Neural progenitor cell (in vitro differentiated cells): ENCODE measurements around the gene TBC1D10A. TPM values are rescaled to one million over a fixed set of nuclear protein-coding genes. Genes with fewer than 3 reads are reported as not detected.

Source experiments
- DNase-seq: peaks from one replicate; pipeline ENCODE4 v3.0.0-alpha.2; 2016; ENCODE audit warnings: low spot score
- H2AFZ ChIP-seq: fragments of 200-600 bp; sonication (generic); replicated peaks from 2 replicates; pipeline ENCODE4 v1.6.1; 2016; ENCODE audit warnings: antibody characterized with exemption
- H3F3A ChIP-seq: fragments of 200-600 bp; sonication (generic); 2 replicates; pipeline ENCODE4 v1.6.1; 2016; ENCODE audit warnings: antibody characterized with exemption, low read depth
- H3K27ac ChIP-seq: fragments of 200-600 bp; sonication (generic); 2 replicates; pipeline ENCODE4 v1.5.1; 2016; ENCODE audit warnings: mild to moderate bottlenecking
- H3K27me3 ChIP-seq: fragments of 200-600 bp; sonication (generic); 2 replicates; pipeline ENCODE4 v1.6.1; 2016; ENCODE audit warnings: mild to moderate bottlenecking, moderate library complexity
- H3K36me3 ChIP-seq: fragments of 200-600 bp; sonication (generic); 2 replicates; pipeline ENCODE4 v1.5.1; 2016
- H3K4me1 ChIP-seq: fragments of 200-600 bp; sonication (generic); 2 replicates; pipeline ENCODE4 v1.6.1; 2016; ENCODE audit warnings: mixed run types
- H3K4me2 ChIP-seq: fragments of 200-600 bp; sonication (generic); 2 replicates; pipeline ENCODE4 v1.6.1; 2016
- H3K4me3 ChIP-seq: fragments of 200-600 bp; sonication (generic); 2 replicates; pipeline ENCODE4 v1.5.1; 2016
- H3K79me2 ChIP-seq: fragments of 200-600 bp; sonication (generic); 2 replicates; pipeline ENCODE4 v1.6.1; 2016; ENCODE audit warnings: low read depth
- H3K9ac ChIP-seq: fragments of 200-600 bp; sonication (generic); 2 replicates; pipeline ENCODE4 v1.6.1; 2016
- H3K9me3 ChIP-seq: fragments of 200-600 bp; sonication (generic); 2 replicates; pipeline ENCODE4 v1.5.1; 2016; ENCODE audit warnings: low read depth
- H4K20me1 ChIP-seq: fragments of 200-600 bp; sonication (generic); 2 replicates; pipeline ENCODE4 v1.6.1; 2016; ENCODE audit warnings: low read depth
- H3K27ac Mint-ChIP-seq: 3 replicates; pipeline ENCODE4 v1.8.0; 2021; ENCODE audit warnings: mixed read lengths
- H3K27me3 Mint-ChIP-seq: 2 replicates; pipeline ENCODE4 v1.8.0; 2022; ENCODE audit warnings: low read depth, mild to moderate bottlenecking, inconsistent platforms, moderate library complexity, mixed read lengths; ENCODE audit not compliant: insufficient read depth
- H3K36me3 Mint-ChIP-seq: 3 replicates; pipeline ENCODE4 v1.8.0; 2021; ENCODE audit warnings: mixed read lengths
- H3K4me1 Mint-ChIP-seq: 3 replicates; pipeline ENCODE4 v1.8.0; 2021; ENCODE audit warnings: mixed read lengths
- H3K4me3 Mint-ChIP-seq: 3 replicates; pipeline ENCODE4 v1.8.0; 2021; ENCODE audit warnings: mild to moderate bottlenecking, moderate library complexity, mixed read lengths
- H3K9me3 Mint-ChIP-seq: 3 replicates; pipeline ENCODE4 v1.8.0; 2020; ENCODE audit warnings: mixed read lengths
- CTCF ChIP-seq: fragments of 200-600 bp; sonication (generic); IDR thresholded peaks from 2 replicates; pipeline ENCODE4 v1.5.1; 2017; ENCODE audit warnings: antibody characterized with exemption, mild to moderate bottlenecking
- EZH2 ChIP-seq: fragments of 200-600 bp; sonication (generic); IDR thresholded peaks from 2 replicates; pipeline ENCODE4 v1.6.1; 2017; ENCODE audit warnings: antibody characterized with exemption, mild to moderate bottlenecking, moderate library complexity
- EZH2phosphoT487 ChIP-seq: fragments of 200-600 bp; sonication (generic); IDR thresholded peaks from 2 replicates; pipeline ENCODE4 v1.6.1; 2017; ENCODE audit warnings: antibody characterized with exemption
- total RNA-seq: library from RNA; depleted of rRNA; stranded (reverse); fragments of >200 nt; gene quantifications from 2 replicates; pipeline ENCODE4 v1.2.3, GENCODE V29; 2015; ENCODE audit warnings: low replicate concordance

Gene TBC1D10A
- total RNA-seq, 1 donor from 2014 or later, result 6.2 TPM

GRCh38 chr22:30294066-30294465 is 32.7 kb downstream of the TBC1D10A start:
- H4K20me1 ChIP-seq, result no peaks in the 10 kb centered on the region
- H3K4me1 Mint-ChIP-seq, result no peaks in the 10 kb centered on the region
- no peak overlapping the region for H3K9ac ChIP-seq
- H3K9me3 ChIP-seq, result no peaks in the 10 kb centered on the region
- H3K27ac Mint-ChIP-seq, result no peak overlapping the region
- no peaks in the 10 kb centered on the region for H3K27me3 ChIP-seq
- no peak overlapping the region for H3K4me3 ChIP-seq
- H3K36me3 Mint-ChIP-seq, result no peaks in the 10 kb centered on the region
- no peak overlapping the region for H3K4me3 Mint-ChIP-seq
- H3K4me2 ChIP-seq, result no peak overlapping the region
- H3K36me3 ChIP-seq, result no peaks in the 10 kb centered on the region
- H3K9me3 Mint-ChIP-seq, result no peaks in the 10 kb centered on the region
- peaks cover 2% of the 10 kb centered on the region for H3K27me3 Mint-ChIP-seq
- H3F3A ChIP-seq, result peaks cover 16% of the 10 kb centered on the region
- TF ChIP-seq EZH2, result no peak
- no peak for TF ChIP-seq EZH2phosphoT487
- TF ChIP-seq CTCF, result no peak
- H3K4me1 ChIP-seq, result peaks cover 10% of the 10 kb centered on the region
- H3K79me2 ChIP-seq, result no peaks in the 10 kb centered on the region
- DNase-seq, result no peak
- H3K27ac ChIP-seq, result no peak overlapping the region
- no peak overlapping the region for H2AFZ ChIP-seq

GRCh38 chr22:30293026-30293425 is 33.7 kb downstream of the TBC1D10A start:
- H3K9me3 Mint-ChIP-seq, result no peaks in the 10 kb centered on the region
- no peak overlapping the region for H3K4me2 ChIP-seq
- no peak overlapping the region for H3K27ac Mint-ChIP-seq
- no peak overlapping the region for H2AFZ ChIP-seq
- H3K9me3 ChIP-seq, result no peaks in the 10 kb centered on the region
- H3K27me3 ChIP-seq, result no peaks in the 10 kb centered on the region
- peaks cover 17% of the 10 kb centered on the region for H3K4me1 ChIP-seq
- H3K36me3 Mint-ChIP-seq, result no peaks in the 10 kb centered on the region
- H3K4me3 ChIP-seq, result no peak overlapping the region
- no peak overlapping the region for H3K4me3 Mint-ChIP-seq
- TF ChIP-seq EZH2phosphoT487 (no peak), CTCF (no peak), EZH2 (no peak)
- no peak overlapping the region for H3K9ac ChIP-seq
- H3K79me2 ChIP-seq, result no peaks in the 10 kb centered on the region
- H3K27me3 Mint-ChIP-seq, result peaks cover 6% of the 10 kb centered on the region
- H4K20me1 ChIP-seq, result no peaks in the 10 kb centered on the region
- no peak overlapping the region for H3K27ac ChIP-seq
- peaks cover 5% of the 10 kb centered on the region for H3K4me1 Mint-ChIP-seq
- peaks cover 26% of the 10 kb centered on the region for H3F3A ChIP-seq
- DNase-seq, result no peak
- H3K36me3 ChIP-seq, result no peaks in the 10 kb centered on the region

- H3K27ac ChIP-seq, result no peak overlapping the region
- Mint-ChIP-seq H3K27me3 (peaks cover 6% of the 10 kb centered on the region), H3K27ac (no peak overlapping the region), H3K9me3 (no peaks in the 10 kb centered on the region), H3K36me3 (no peaks in the 10 kb centered on the region), H3K4me3 (no peak overlapping the region), H3K4me1 (peaks cover 5% of the 10 kb centered on the region)
- no peak overlapping the region for H3K9ac ChIP-seq
- no peak for DNase-seq
- no peaks in the 10 kb centered on the region for H4K20me1 ChIP-seq
- H3K4me2 ChIP-seq, result no peak overlapping the region
- no peak overlapping the region for H3K4me3 ChIP-seq
- H3K79me2 ChIP-seq, result no peaks in the 10 kb centered on the region
- peaks cover 33% of the 10 kb centered on the region for H3F3A ChIP-seq
- H2AFZ ChIP-seq, result no peak overlapping the region
- peaks cover 17% of the 10 kb centered on the region for H3K4me1 ChIP-seq
- H3K36me3 ChIP-seq, result no peaks in the 10 kb centered on the region
- no peaks in the 10 kb centered on the region for H3K27me3 ChIP-seq
- no peaks in the 10 kb centered on the region for H3K9me3 ChIP-seq
- TF ChIP-seq EZH2phosphoT487, result no peak
- TF ChIP-seq EZH2, result no peak
- TF ChIP-seq CTCF, result no peak
These were observed 34.4 kb downstream of the TBC1D10A start for GRCh38 chr22:30292069-30292970.
